Left ventricle myocardium inferior (tissue), 1 donor: ENCODE data around the gene MYCN. TPM values are rescaled to one million over a fixed set of nuclear protein-coding genes. Genes with fewer than 3 reads are reported as not detected.

Experiments
- DNase-seq: peaks from one replicate; pipeline ENCODE4 v3.0.0-alpha.2; 2020
- H3K27ac ChIP-seq: fragments of 200-600 bp; replicated peaks from 2 replicates; pipeline ENCODE4 v1.8.0; 2021
- H3K27me3 ChIP-seq: fragments of 200-600 bp; 2 replicates; pipeline ENCODE4 v1.8.0; 2021; ENCODE audit warnings: low read depth
- H3K36me3 ChIP-seq: fragments of 200-600 bp; 2 replicates; pipeline ENCODE4 v1.8.0; 2021
- H3K4me1 ChIP-seq: fragments of 200-600 bp; 2 replicates; pipeline ENCODE4 v1.8.0; 2021
- H3K4me3 ChIP-seq: fragments of 200-600 bp; 2 replicates; pipeline ENCODE4 v1.8.0; 2021; ENCODE audit warnings: mild to moderate bottlenecking, moderate library complexity
- H3K9me3 ChIP-seq: fragments of 200-600 bp; replicated peaks from 2 replicates; pipeline ENCODE4 v1.8.0; 2021
- CTCF ChIP-seq: fragments of 200-600 bp; IDR thresholded peaks from 2 replicates; pipeline ENCODE4 v1.8.0; 2021; ENCODE audit warnings: antibody characterized with exemption, mild to moderate bottlenecking, borderline replicate concordance
- intact Hi-C: fragments of 100-400 bp; cut with micrococcal nuclease; formaldehyde crosslinking; loops from one replicate; pipeline ENCODE4 v1.11.0; 2022
- total RNA-seq: library from RNA; stranded (reverse); fragmentation: NEBNext Ultra II Directional; extraction: Animal tissue kit (Norgen Biotek cat#: 25700); gene quantifications from one replicate; pipeline ENCODE4 v1.2.1, GENCODE V29; 2021
- donor health status: DM: no; HTN: yes; CAD: no; lungs with severe emphysema.

MYCN gene
- total RNA-seq, 1 donor from 2014 or later = 0.38 TPM

GRCh38 chr2:15952451-15953146 is 12.2 kb downstream of the MYCN start:
- H3K4me1 ChIP-seq = no peaks in the 10 kb centered on the region
- no peak for TF ChIP-seq CTCF
- H3K27me3 ChIP-seq = no peaks in the 10 kb centered on the region
- H3K4me3 ChIP-seq = no peak overlapping the region
- no peak for DNase-seq
- intact Hi-C loops = no loop called here
- H3K9me3 ChIP-seq = no peaks in the 10 kb centered on the region
- no peak overlapping the region for H3K27ac ChIP-seq
- H3K36me3 ChIP-seq = no peaks in the 10 kb centered on the region

GRCh38 chr2:15953147-15953630 is 12.8 kb downstream of the MYCN start:
- no peaks in the 10 kb centered on the region for H3K4me1 ChIP-seq
- intact Hi-C loops = no loop called here
- no peak for DNase-seq
- H3K27ac ChIP-seq = no peak overlapping the region
- H3K4me3 ChIP-seq = no peak overlapping the region
- no peaks in the 10 kb centered on the region for H3K27me3 ChIP-seq
- H3K9me3 ChIP-seq = no peaks in the 10 kb centered on the region
- TF ChIP-seq CTCF = no peak
- no peaks in the 10 kb centered on the region for H3K36me3 ChIP-seq

- Histone ChIP-seq H3K9me3 (no peaks in the 10 kb centered on the region), H3K4me3 (no peak overlapping the region), H3K27ac (no peak overlapping the region), H3K27me3 (no peaks in the 10 kb centered on the region), H3K36me3 (no peaks in the 10 kb centered on the region), H3K4me1 (no peaks in the 10 kb centered on the region)
- intact Hi-C loops = no loop called here
- no peak for DNase-seq
- TF ChIP-seq CTCF = no peak
Observed at GRCh38 chr2:15953891-15954680, 13.7 kb downstream of the MYCN start.

- intact Hi-C loops = no loop called here
- DNase-seq = no peak
- no peaks in the 10 kb centered on the region for H3K4me1 ChIP-seq
Observed at GRCh38 chr2:15954761-15955160, 14.4 kb downstream of the MYCN start.

More at GRCh38 chr2:15954761-15955160, 14.4 kb downstream of the MYCN start:
- no peak overlapping the region for H3K27ac ChIP-seq
- no peaks in the 10 kb centered on the region for H3K36me3 ChIP-seq
- H3K9me3 ChIP-seq = no peaks in the 10 kb centered on the region
- TF ChIP-seq CTCF = no peak
- no peak overlapping the region for H3K4me3 ChIP-seq
- peaks cover 4% of the 10 kb centered on the region for H3K27me3 ChIP-seq
